OCI-LY7 (cell line): ENCODE data around the gene NOM1. TPM values are rescaled to one million over a fixed set of nuclear protein-coding genes. Genes with fewer than 3 reads are reported as not detected.

Source experiments
- BruUV-seq: library from RNA; stranded (reverse); fragments of 400-500 nt; replicated peaks from 2 replicates; lab custom pipeline; 2021; lab: Mats Ljungman, UMichigan
- CTCF ChIA-PET: fragments of 300-600 bp; sonication (Branson Sonifier 250); formaldehyde crosslinking; loops from one replicate; lab custom pipeline; 2022; ENCODE audit warnings: antibody characterized with exemption; ENCODE audit not compliant: unreplicated experiment; lab: Charles Lee
- POLR2A ChIA-PET: fragments of 300-600 bp; sonication (Branson Sonifier 250); formaldehyde crosslinking; loops from one replicate; lab custom pipeline; 2022; ENCODE audit warnings: antibody characterized with exemption; lab: Charles Lee
- DNase-seq: peaks from one replicate; pipeline ENCODE4 v3.0.0-alpha.2; 2015; ENCODE audit warnings: low spot score
- H2AFZ ChIP-seq: fragments of 200-600 bp; sonication (generic), shearing (Covaris generic); 2 replicates; pipeline ENCODE4 v1.6.1; 2014; ENCODE audit warnings: mild to moderate bottlenecking, antibody characterized with exemption, low read length, moderate library complexity
- H3K27ac ChIP-seq: fragments of 200-600 bp; sonication (generic); 2 replicates; pipeline ENCODE4 v1.5.1; 2014; ENCODE audit warnings: mixed run types, low read depth, mild to moderate bottlenecking, moderate library complexity, low read length, inconsistent platforms; ENCODE audit not compliant: poor library complexity, severe bottlenecking
- H3K36me3 ChIP-seq: fragments of 200-600 bp; sonication (generic); 2 replicates; pipeline ENCODE4 v1.6.1; 2014; ENCODE audit warnings: mild to moderate bottlenecking, antibody characterized with exemption, low read length, moderate library complexity, mixed read lengths; ENCODE audit not compliant: insufficient read depth
- H3K4me1 ChIP-seq: fragments of 200-600 bp; sonication (generic); 2 replicates; pipeline ENCODE4 v1.5.1; 2014; ENCODE audit warnings: mild to moderate bottlenecking, low read length; ENCODE audit not compliant: insufficient read depth, poor library complexity, severe bottlenecking
- H3K4me2 ChIP-seq: fragments of 200-600 bp; sonication (generic); 2 replicates; pipeline ENCODE4 v1.6.1; 2014; ENCODE audit warnings: mild to moderate bottlenecking, low read length
- H3K4me3 ChIP-seq: fragments of 200-600 bp; sonication (generic); 2 replicates; pipeline ENCODE4 v1.5.1; 2014; ENCODE audit warnings: mild to moderate bottlenecking, low read depth, low read length; ENCODE audit not compliant: poor library complexity, severe bottlenecking
- H3K79me2 ChIP-seq: fragments of 200-600 bp; sonication (generic); 2 replicates; pipeline ENCODE4 v1.6.1; 2016; ENCODE audit warnings: low read depth, mild to moderate bottlenecking, low read length, moderate library complexity, mixed read lengths; ENCODE audit not compliant: insufficient read depth
- H3K9me2 ChIP-seq: fragments of 200-600 bp; sonication (generic); 2 replicates; pipeline ENCODE4 v1.6.1; 2016; ENCODE audit warnings: mild to moderate bottlenecking, low read length, mixed read lengths; ENCODE audit not compliant: insufficient read depth
- H3K9me3 ChIP-seq: fragments of 200-600 bp; sonication (generic); 2 replicates; pipeline ENCODE4 v1.6.1; 2014; ENCODE audit warnings: mild to moderate bottlenecking, mixed run types, low read length, mixed read lengths
- H4K20me1 ChIP-seq: fragments of 200-600 bp; sonication (generic); 2 replicates; pipeline ENCODE4 v1.6.1; 2014; ENCODE audit warnings: mild to moderate bottlenecking, antibody characterized with exemption, low read length, moderate library complexity, mixed read lengths; ENCODE audit not compliant: insufficient read depth
- CTCF ChIP-seq: fragments of 200-600 bp; sonication (generic); conservative IDR thresholded peaks from 2 replicates; pipeline ENCODE4 v1.5.1; 2014; ENCODE audit warnings: mild to moderate bottlenecking, antibody characterized with exemption, low read length, moderate library complexity, mixed read lengths
- EZH2phosphoT487 ChIP-seq: fragments of 200-600 bp; sonication (generic); IDR thresholded peaks from 2 replicates; pipeline ENCODE4 v1.6.1; 2018; ENCODE audit warnings: low read depth, borderline replicate concordance, mild to moderate bottlenecking, mixed run types, antibody characterized with exemption, low read length, moderate library complexity, mixed read lengths
- intact Hi-C: fragments of 100-400 bp; cut with micrococcal nuclease; formaldehyde crosslinking; loops from one replicate; pipeline ENCODE4 v1.10.0; 2022; ENCODE audit not compliant: unreplicated experiment
- total RNA-seq, 2 experiments: library from RNA; depleted of rRNA in 1 of 2; stranded (reverse); fragments of >200 nt in 1 of 2; shearing (Covaris generic) in 1 of 2; gene quantifications; 2 replicates each; pipeline ENCODE4 v1.2.3, GENCODE V29; 2014 to 2022

Gene NOM1
- total RNA-seq, 2 experiments from 2014 or later = 40.2 to 59.9 TPM

GRCh38 chr7:156956727-156957126, 7.2 kb downstream of the NOM1 start:
- H3K27ac ChIP-seq = no peak overlapping the region
- intact Hi-C loops = no loop called here
- TF ChIP-seq EZH2phosphoT487 (no peak), CTCF (no peak)
- no peak overlapping the region for H3K4me3 ChIP-seq
- DNase-seq = no peak
- H3K36me3 ChIP-seq = peaks cover 96% of the 10 kb centered on the region
- H3K9me3 ChIP-seq = no peaks in the 10 kb centered on the region
- H4K20me1 ChIP-seq = peaks cover 23% of the 10 kb centered on the region
- ChIA-PET CTCF (no interaction called here), POLR2A (no interaction called here)
- H3K79me2 ChIP-seq = peaks cover 57% of the 10 kb centered on the region
- peaks cover 11% of the 10 kb centered on the region for H3K4me1 ChIP-seq
- BruUV-seq = no TSS peak
- no peaks in the 10 kb centered on the region for H3K9me2 ChIP-seq
- H2AFZ ChIP-seq = no peak overlapping the region
- no peak overlapping the region for H3K4me2 ChIP-seq

DNA sequence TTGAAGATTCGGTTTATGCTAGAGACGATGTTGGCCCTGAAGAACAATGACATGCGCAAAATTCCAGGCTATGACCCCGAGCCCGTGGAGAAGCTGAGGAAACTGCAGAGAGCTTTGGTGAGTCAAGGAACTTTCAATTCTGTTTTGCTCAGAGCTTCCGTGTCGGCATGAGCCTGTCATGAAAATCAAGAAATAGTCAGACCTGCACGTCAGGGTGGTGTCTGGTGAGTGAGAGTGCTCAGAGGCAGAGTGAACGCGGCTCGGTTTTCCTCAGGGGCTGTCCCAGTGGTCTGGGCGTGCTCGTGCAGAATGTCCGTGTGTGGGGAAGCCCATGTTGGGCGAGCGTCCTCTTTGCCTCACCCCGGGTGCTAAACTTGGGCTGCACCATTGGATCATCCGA, 12.6 kb downstream of the NOM1 start:
- H2AFZ ChIP-seq = no peak overlapping the region
- no peak for DNase-seq
- BruUV-seq = no TSS peak
- no peaks in the 10 kb centered on the region for H3K9me3 ChIP-seq
- no peak overlapping the region for H3K4me3 ChIP-seq
- no peaks in the 10 kb centered on the region for H3K4me1 ChIP-seq
- no peak overlapping the region for H3K4me2 ChIP-seq
- no peaks in the 10 kb centered on the region for H4K20me1 ChIP-seq
- no peak overlapping the region for H3K27ac ChIP-seq
- H3K9me2 ChIP-seq = no peaks in the 10 kb centered on the region
- intact Hi-C loops = no loop called here
- CTCF ChIA-PET = interaction anchor here (0.7 kb wide), 1 partner anchor 12 kb away, joined by 3 read pairs; the partner anchor contains the start of gene NOM1
- H3K79me2 ChIP-seq = peaks cover 9% of the 10 kb centered on the region; the same call in 1 of the 2 replicates
- POLR2A ChIA-PET = interaction anchor here (1.3 kb wide), 1 partner anchor 10 kb away, joined by 3 read pairs; no protein-coding TSS in a partner anchor
- peaks cover 94% of the 10 kb centered on the region for H3K36me3 ChIP-seq
- TF ChIP-seq CTCF (no peak), EZH2phosphoT487 (no peak)

GRCh38 chr7:156962897-156963296, 13.4 kb downstream of the NOM1 start:
- Histone ChIP-seq H3K4me2 (no peak overlapping the region), H3K36me3 (peaks cover 96% of the 10 kb centered on the region), H4K20me1 (no peaks in the 10 kb centered on the region), H3K9me2 (no peaks in the 10 kb centered on the region), H2AFZ (no peak overlapping the region), H3K4me3 (no peak overlapping the region), H3K79me2 (peaks cover 7% of the 10 kb centered on the region; the same call in 1 of the 2 replicates), H3K4me1 (no peaks in the 10 kb centered on the region), H3K27ac (no peak overlapping the region), H3K9me3 (no peaks in the 10 kb centered on the region)
- TF ChIP-seq EZH2phosphoT487 (no peak), CTCF (no peak)
- intact Hi-C loops = no loop called here
- ChIA-PET POLR2A (interaction anchor here (1.3 kb wide), 1 partner anchor 11 kb away, joined by 3 read pairs; no protein-coding TSS in a partner anchor), CTCF (interaction anchor here (0.7 kb wide), 1 partner anchor 13 kb away, joined by 3 read pairs; the partner anchor contains the start of gene NOM1)
- no TSS peak for BruUV-seq
- no peak for DNase-seq
